Measurements from ENCODE around the gene NOP9.
A peak's percentile ranks its signal among the peaks of the same experiment; 100 is the strongest.

The NOP9 gene

GRCh38 chr14:24310265-24310645, 10.6 kb downstream of the NOP9 start:
- no peaks in the 10 kb centered on the region for H3K27me3 ChIP-seq (ENCODE audit: low read length)
- H3K4me3 ChIP-seq (ENCODE audit: insufficient read depth, low read length, poor library complexity, severe bottlenecking): no peak overlapping the region
- H3K4me2 ChIP-seq (ENCODE audit: low read depth, low read length, poor library complexity, severe bottlenecking): peak overlapping the region; percentile 44
- no peaks in the 10 kb centered on the region for H3K36me3 ChIP-seq (ENCODE audit: low read length)
- H3K9me3 ChIP-seq (ENCODE audit: insufficient read depth, low read length): no peaks in the 10 kb centered on the region
- no peaks in the 10 kb centered on the region for H4K20me1 ChIP-seq (ENCODE audit: low read depth, low read length)
- no peak overlapping the region for H2AFZ ChIP-seq (ENCODE audit: low read depth, low read length, severe bottlenecking)
- peak overlapping the region; percentile 51 for H3K27ac ChIP-seq (ENCODE audit: low read depth, low read length)
- no peaks in the 10 kb centered on the region for H3F3A ChIP-seq (ENCODE audit: insufficient read depth)
- peak overlapping the region; percentile 44 for H3K9ac ChIP-seq (ENCODE audit: low read length)
- H3K79me2 ChIP-seq (ENCODE audit: insufficient read depth, low read length): no peaks in the 10 kb centered on the region
- H3K9me2 ChIP-seq (replicated peaks; ENCODE audit: insufficient read depth, low read length): no peaks in the 10 kb centered on the region
- TF ChIP-seq EZH2phosphoT487 (conservative IDR thresholded peaks at IDR 0.05; ENCODE audit: low read length) (no peak), CTCF (IDR thresholded peaks at IDR 0.05; ENCODE audit: insufficient read depth, low read length, poor library complexity, severe bottlenecking) (no peak)

DNA sequence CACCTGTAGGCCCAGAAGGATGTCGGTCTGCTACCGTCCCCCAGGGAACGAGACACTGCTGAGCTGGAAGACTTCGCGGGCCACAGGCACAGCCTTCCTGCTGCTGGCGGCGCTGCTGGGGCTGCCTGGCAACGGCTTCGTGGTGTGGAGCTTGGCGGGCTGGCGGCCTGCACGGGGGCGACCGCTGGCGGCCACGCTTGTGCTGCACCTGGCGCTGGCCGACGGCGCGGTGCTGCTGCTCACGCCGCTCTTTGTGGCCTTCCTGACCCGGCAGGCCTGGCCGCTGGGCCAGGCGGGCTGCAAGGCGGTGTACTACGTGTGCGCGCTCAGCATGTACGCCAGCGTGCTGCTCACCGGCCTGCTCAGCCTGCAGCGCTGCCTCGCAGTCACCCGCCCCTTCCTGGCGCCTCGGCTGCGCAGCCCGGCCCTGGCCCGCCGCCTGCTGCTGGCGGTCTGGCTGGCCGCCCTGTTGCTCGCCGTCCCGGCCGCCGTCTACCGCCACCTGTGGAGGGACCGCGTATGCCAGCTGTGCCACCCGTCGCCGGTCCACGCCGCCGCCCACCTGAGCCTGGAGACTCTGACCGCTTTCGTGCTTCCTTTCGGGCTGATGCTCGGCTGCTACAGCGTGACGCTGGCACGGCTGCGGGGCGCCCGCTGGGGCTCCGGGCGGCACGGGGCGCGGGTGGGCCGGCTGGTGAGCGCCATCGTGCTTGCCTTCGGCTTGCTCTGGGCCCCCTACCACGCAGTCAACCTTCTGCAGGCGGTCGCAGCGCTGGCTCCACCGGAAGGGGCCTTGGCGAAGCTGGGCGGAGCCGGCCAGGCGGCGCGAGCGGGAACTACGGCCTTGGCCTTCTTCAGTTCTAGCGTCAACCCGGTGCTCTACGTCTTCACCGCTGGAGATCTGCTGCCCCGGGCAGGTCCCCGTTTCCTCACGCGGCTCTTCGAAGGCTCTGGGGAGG, 11.3 kb downstream of the NOP9 start, which contains the start of gene LTB4R:
LTB4R (plus strand) TSS at position 857 of the 959 bp plus-strand sequence. CDS start 4,150 bp downstream, outside the sequence.
- Histone ChIP-seq H4K20me1 (ENCODE audit: low read depth, low read length) (no peaks in the 10 kb centered on the region), H3K27ac (ENCODE audit: low read depth, low read length) (peak within 1 kb of the TSS; percentile 51), H3F3A (ENCODE audit: insufficient read depth) (no peaks in the 10 kb centered on the region), H3K9me3 (ENCODE audit: insufficient read depth, low read length) (no peaks in the 10 kb centered on the region), H3K9ac (ENCODE audit: low read length) (peak within 1 kb of the TSS; percentile 44), H3K9me2 (replicated peaks; ENCODE audit: insufficient read depth, low read length) (no peaks in the 10 kb centered on the region), H2AFZ (ENCODE audit: low read depth, low read length, severe bottlenecking) (peak within 1 kb of the TSS; percentile 10), H3K4me3 (ENCODE audit: insufficient read depth, low read length, poor library complexity, severe bottlenecking) (peak within 1 kb of the TSS; percentile 23), H3K27me3 (ENCODE audit: low read length) (no peaks in the 10 kb centered on the region), H3K79me2 (ENCODE audit: insufficient read depth, low read length) (no peaks in the 10 kb centered on the region), H3K4me2 (ENCODE audit: low read depth, low read length, poor library complexity, severe bottlenecking) (peak within 1 kb of the TSS; percentile 44), H3K36me3 (ENCODE audit: low read length) (no peaks in the 10 kb centered on the region)
- TF ChIP-seq CTCF (IDR thresholded peaks at IDR 0.05; ENCODE audit: insufficient read depth, low read length, poor library complexity, severe bottlenecking) (no peak), EZH2phosphoT487 (conservative IDR thresholded peaks at IDR 0.05; ENCODE audit: low read length) (no peak)

GRCh38 chr14:24311837-24312615, 12.4 kb downstream of the NOP9 start:
- TF ChIP-seq EZH2phosphoT487 (conservative IDR thresholded peaks at IDR 0.05; ENCODE audit: low read length) (no peak), CTCF (IDR thresholded peaks at IDR 0.05; ENCODE audit: insufficient read depth, low read length, poor library complexity, severe bottlenecking) (no peak)
- H3K27ac ChIP-seq (ENCODE audit: low read depth, low read length): no peak overlapping the region
- no peaks in the 10 kb centered on the region for H3F3A ChIP-seq (ENCODE audit: insufficient read depth)
- no peak overlapping the region for H2AFZ ChIP-seq (ENCODE audit: low read depth, low read length, severe bottlenecking)
- H3K4me3 ChIP-seq (ENCODE audit: insufficient read depth, low read length, poor library complexity, severe bottlenecking): no peak overlapping the region
- H3K36me3 ChIP-seq (ENCODE audit: low read length): no peaks in the 10 kb centered on the region
- no peaks in the 10 kb centered on the region for H3K9me3 ChIP-seq (ENCODE audit: insufficient read depth, low read length)
- no peaks in the 10 kb centered on the region for H3K27me3 ChIP-seq (ENCODE audit: low read length)
- no peaks in the 10 kb centered on the region for H4K20me1 ChIP-seq (ENCODE audit: low read depth, low read length)
- H3K9ac ChIP-seq (ENCODE audit: low read length): peak overlapping the region; percentile 44; the same call in 1 of the 2 replicates
- H3K79me2 ChIP-seq (ENCODE audit: insufficient read depth, low read length): no peaks in the 10 kb centered on the region
- peak overlapping the region; percentile 44 for H3K4me2 ChIP-seq (ENCODE audit: low read depth, low read length, poor library complexity, severe bottlenecking)
- no peaks in the 10 kb centered on the region for H3K9me2 ChIP-seq (replicated peaks; ENCODE audit: insufficient read depth, low read length)

Data from SU-DHL-6 (cell line).